Activated naive CD8-positive, alpha-beta T cell (primary cell): ENCODE data around the gene TUFM.
A peak's percentile ranks its signal among the peaks of the same experiment; 100 is the strongest.
"Not testable (repeated sequence)": the region's sequence is repeated elsewhere in the genome, so short reads cannot be mapped to it uniquely, and the experiment has no call there.

ENCODE experiments used
- H3K27ac Mint-ChIP-seq: one replicate; pipeline ENCODE4 v1.8.0; 2021; ENCODE audit warnings: mixed read lengths
- H3K27me3 Mint-ChIP-seq: one replicate; pipeline ENCODE4 v1.8.0; 2021; ENCODE audit warnings: mixed read lengths
- H3K36me3 Mint-ChIP-seq: one replicate; pipeline ENCODE4 v1.8.0; 2021; ENCODE audit warnings: mixed read lengths
- H3K4me1 Mint-ChIP-seq: one replicate; pipeline ENCODE4 v1.8.0; 2021; ENCODE audit warnings: low read depth, mixed read lengths
- H3K4me3 Mint-ChIP-seq: one replicate; pipeline ENCODE4 v1.8.0; 2021; ENCODE audit warnings: mild to moderate bottlenecking, mixed read lengths
- H3K9me3 Mint-ChIP-seq: one replicate; pipeline ENCODE4 v1.8.0; 2021; ENCODE audit warnings: low read depth, mixed read lengths

The TUFM gene

GRCh38 chr16:28846080-28846932 is at the start of gene TUFM:
Gene TUFM (minus strand): TSS chr16:28846348. CDS start chr16:28846269, 79 bp downstream.
- Mint-ChIP-seq H3K4me3 (peak within 1 kb of the TSS; percentile 97), H3K4me1 (peaks cover 30% of the 10 kb centered on the region), H3K27ac (peak within 1 kb of the TSS; percentile 96), H3K27me3 (no peaks in the 10 kb centered on the region), H3K9me3 (no peaks in the 10 kb centered on the region), H3K36me3 (peaks cover 9% of the 10 kb centered on the region)

GRCh38 chr16:28895609-28896008 is 49.5 kb upstream of the TUFM start:
- Mint-ChIP-seq H3K36me3 (no peaks in the 10 kb centered on the region), H3K27ac (no peak overlapping the region), H3K27me3 (no peaks in the 10 kb centered on the region), H3K4me1 (no peaks in the 10 kb centered on the region), H3K4me3 (no peak overlapping the region), H3K9me3 (no peaks in the 10 kb centered on the region)

GRCh38 chr16:28893291-28893690 is 47.1 kb upstream of the TUFM start:
- H3K36me3 Mint-ChIP-seq, result no peaks in the 10 kb centered on the region
- no peaks in the 10 kb centered on the region for H3K4me1 Mint-ChIP-seq
- no peaks in the 10 kb centered on the region for H3K27me3 Mint-ChIP-seq
- no peak overlapping the region for H3K4me3 Mint-ChIP-seq
- H3K9me3 Mint-ChIP-seq, result no peaks in the 10 kb centered on the region
- no peak overlapping the region for H3K27ac Mint-ChIP-seq

- Mint-ChIP-seq H3K27me3 (no peaks in the 10 kb centered on the region), H3K27ac (no peak overlapping the region), H3K4me1 (no peaks in the 10 kb centered on the region), H3K36me3 (no peaks in the 10 kb centered on the region), H3K4me3 (no peak overlapping the region), H3K9me3 (no peaks in the 10 kb centered on the region)
Measured at GRCh38 chr16:28891964-28892890, 46.1 kb upstream of the TUFM start.

- not testable (repeated sequence) for H3K27me3 Mint-ChIP-seq, H3K27ac Mint-ChIP-seq, H3K4me3 Mint-ChIP-seq, H3K36me3 Mint-ChIP-seq, H3K9me3 Mint-ChIP-seq, H3K4me1 Mint-ChIP-seq
Measured at GRCh38 chr16:28890355-28890754, 44.2 kb upstream of the TUFM start.

- H3K36me3 Mint-ChIP-seq, result no peaks in the 10 kb centered on the region
- H3K9me3 Mint-ChIP-seq, result no peaks in the 10 kb centered on the region
- peaks cover 4% of the 10 kb centered on the region for H3K27me3 Mint-ChIP-seq
- no peak overlapping the region for H3K4me3 Mint-ChIP-seq
- H3K27ac Mint-ChIP-seq, result no peak overlapping the region
- H3K4me1 Mint-ChIP-seq, result no peaks in the 10 kb centered on the region
Measured at GRCh38 chr16:28886945-28887344, 40.8 kb upstream of the TUFM start.

- H3K27me3 Mint-ChIP-seq, result peaks cover 10% of the 10 kb centered on the region
- peaks cover 9% of the 10 kb centered on the region for H3K4me1 Mint-ChIP-seq
- no peak overlapping the region for H3K27ac Mint-ChIP-seq
- H3K9me3 Mint-ChIP-seq, result no peaks in the 10 kb centered on the region
- H3K4me3 Mint-ChIP-seq, result no peak overlapping the region
- no peaks in the 10 kb centered on the region for H3K36me3 Mint-ChIP-seq
Measured at GRCh38 chr16:28884045-28884444, 37.9 kb upstream of the TUFM start.

- H3K9me3 Mint-ChIP-seq, result no peaks in the 10 kb centered on the region
- peaks cover 10% of the 10 kb centered on the region for H3K27me3 Mint-ChIP-seq
- H3K36me3 Mint-ChIP-seq, result no peaks in the 10 kb centered on the region
- H3K4me1 Mint-ChIP-seq, result peaks cover 9% of the 10 kb centered on the region
- no peak overlapping the region for H3K4me3 Mint-ChIP-seq
- H3K27ac Mint-ChIP-seq, result no peak overlapping the region
Measured at GRCh38 chr16:28883221-28883996, 37.3 kb upstream of the TUFM start.

- H3K36me3 Mint-ChIP-seq, result no peaks in the 10 kb centered on the region
- peaks cover 10% of the 10 kb centered on the region for H3K27me3 Mint-ChIP-seq
- no peak overlapping the region for H3K27ac Mint-ChIP-seq
- peaks cover 9% of the 10 kb centered on the region for H3K4me1 Mint-ChIP-seq
- no peaks in the 10 kb centered on the region for H3K9me3 Mint-ChIP-seq
- H3K4me3 Mint-ChIP-seq, result no peak overlapping the region
Measured at GRCh38 chr16:28882551-28883160, 36.5 kb upstream of the TUFM start.

GRCh38 chr16:28881565-28881964 is 35.4 kb upstream of the TUFM start:
- not testable (repeated sequence) for H3K27ac Mint-ChIP-seq, H3K9me3 Mint-ChIP-seq, H3K36me3 Mint-ChIP-seq, H3K4me3 Mint-ChIP-seq, H3K4me1 Mint-ChIP-seq
- peaks cover 10% of the 10 kb centered on the region for H3K27me3 Mint-ChIP-seq

GRCh38 chr16:28880955-28881354 is 34.8 kb upstream of the TUFM start:
- H3K27me3 Mint-ChIP-seq, result peaks cover 10% of the 10 kb centered on the region
- peak overlapping the region; percentile 64 for H3K27ac Mint-ChIP-seq
- H3K9me3 Mint-ChIP-seq, result no peaks in the 10 kb centered on the region
- peak overlapping the region; percentile 89 for H3K4me3 Mint-ChIP-seq
- peaks cover 9% of the 10 kb centered on the region for H3K4me1 Mint-ChIP-seq
- no peaks in the 10 kb centered on the region for H3K36me3 Mint-ChIP-seq

GRCh38 chr16:28880589-28880915 is 34.4 kb upstream of the TUFM start:
- H3K27me3 Mint-ChIP-seq, result peaks cover 10% of the 10 kb centered on the region
- H3K4me3 Mint-ChIP-seq, result peak overlapping the region; percentile 89
- H3K9me3 Mint-ChIP-seq, result no peaks in the 10 kb centered on the region
- H3K36me3 Mint-ChIP-seq, result no peaks in the 10 kb centered on the region
- H3K27ac Mint-ChIP-seq, result peak overlapping the region; percentile 64
- H3K4me1 Mint-ChIP-seq, result peaks cover 9% of the 10 kb centered on the region

- Mint-ChIP-seq H3K9me3 (no peaks in the 10 kb centered on the region), H3K27ac (peak overlapping the region; percentile 28), H3K36me3 (no peaks in the 10 kb centered on the region), H3K4me1 (peaks cover 9% of the 10 kb centered on the region), H3K27me3 (peaks cover 10% of the 10 kb centered on the region), H3K4me3 (peak overlapping the region; percentile 89)
Measured at GRCh38 chr16:28879841-28880588, 33.9 kb upstream of the TUFM start.
